SK-N-MC (cell line): ENCODE data around the gene EVI5L.

Source experiments
- EZH2 ChIP-seq: fragments of 200-600 bp; sonication (generic); IDR thresholded peaks from one replicate; pipeline ENCODE4 v1.6.1; 2017; ENCODE audit warnings: antibody characterized with exemption
- POLR2AphosphoS5 ChIP-seq: IDR thresholded peaks from 2 replicates; pipeline ENCODE4 v1.6.1; 2012; ENCODE audit warnings: mild to moderate bottlenecking, low read depth, low read length, borderline replicate concordance

- TF ChIP-seq POLR2AphosphoS5, result no peak
- TF ChIP-seq EZH2, result no peak
Observed at GRCh38 chr19:7908078-7908699, 78.2 kb downstream of the EVI5L start.
